Hepatocyte (in vitro differentiated cells): ENCODE results near the gene TSPEAR. TPM values are rescaled to one million over a fixed set of nuclear protein-coding genes. Genes with fewer than 3 reads are reported as not detected.
A peak's percentile ranks its signal among the peaks of the same experiment; 100 is the strongest.

Experiments
- DNase-seq: peaks from one replicate; pipeline ENCODE4 v3.0.0-alpha.2; 2016; ENCODE audit warnings: low spot score
- H2AFZ ChIP-seq: fragments of 200-600 bp; sonication (generic); 2 replicates; pipeline ENCODE4 v1.6.0; 2016; ENCODE audit warnings: antibody characterized with exemption, mild to moderate bottlenecking
- H3K27ac ChIP-seq: fragments of 200-600 bp; sonication (generic); 2 replicates; pipeline ENCODE4 v1.5.1; 2016; ENCODE audit warnings: mild to moderate bottlenecking
- H3K27me3 ChIP-seq: fragments of 200-600 bp; sonication (generic); 2 replicates; pipeline ENCODE4 v1.6.1; 2016
- H3K36me3 ChIP-seq: fragments of 200-600 bp; sonication (generic); replicated peaks from 2 replicates; pipeline ENCODE4 v1.5.1; 2016; ENCODE audit warnings: low read depth; ENCODE audit not compliant: insufficient read depth
- H3K4me1 ChIP-seq: fragments of 200-600 bp; sonication (generic); 2 replicates; pipeline ENCODE4 v1.5.1; 2016; ENCODE audit warnings: mild to moderate bottlenecking, moderate library complexity; ENCODE audit not compliant: insufficient read depth
- H3K4me2 ChIP-seq: fragments of 200-600 bp; sonication (generic); 2 replicates; pipeline ENCODE4 v1.6.0; 2016
- H3K4me3 ChIP-seq: fragments of 200-600 bp; sonication (generic); 2 replicates; pipeline ENCODE4 v1.5.1; 2016; ENCODE audit warnings: mild to moderate bottlenecking
- H3K79me2 ChIP-seq: fragments of 200-600 bp; sonication (generic); 2 replicates; pipeline ENCODE4 v1.6.0; 2017; ENCODE audit warnings: mild to moderate bottlenecking
- H3K9me2 ChIP-seq: fragments of 200-600 bp; sonication (generic); replicated peaks from 2 replicates; pipeline ENCODE4 v1.6.0; 2017; ENCODE audit warnings: mild to moderate bottlenecking; ENCODE audit not compliant: insufficient read depth
- H3K9me3 ChIP-seq: fragments of 200-600 bp; sonication (generic); 2 replicates; pipeline ENCODE4 v1.5.1; 2016; ENCODE audit warnings: low read depth, mild to moderate bottlenecking
- H4K20me1 ChIP-seq: fragments of 200-600 bp; sonication (generic); 2 replicates; pipeline ENCODE4 v1.6.0; 2016; ENCODE audit warnings: mild to moderate bottlenecking; ENCODE audit not compliant: insufficient read depth, poor library complexity, severe bottlenecking
- CTCF ChIP-seq: fragments of 200-600 bp; sonication (generic); IDR thresholded peaks from 2 replicates; pipeline ENCODE4 v1.5.1; 2016; ENCODE audit warnings: antibody characterized with exemption, mild to moderate bottlenecking; ENCODE audit not compliant: poor library complexity
- EZH2 ChIP-seq: fragments of 200-600 bp; sonication (generic); IDR thresholded peaks from 2 replicates; pipeline ENCODE4 v1.6.1; 2016; ENCODE audit warnings: antibody characterized with exemption, mild to moderate bottlenecking, borderline replicate concordance
- EZH2phosphoT487 ChIP-seq: fragments of 200-600 bp; sonication (generic); IDR thresholded peaks from one replicate; pipeline ENCODE4 v1.6.1; 2018; ENCODE audit warnings: antibody characterized with exemption, mild to moderate bottlenecking, low read depth, moderate library complexity; ENCODE audit not compliant: unreplicated experiment, severe bottlenecking
- WGBS: methylation state at CpG from one replicate; pipeline ENCODE4 v1.1.6; 2016; ENCODE audit warnings: low lambda C conversion rate; ENCODE audit errors: missing lambda C conversion rate; 5-methylcytosine and 5-hydroxymethylcytosine counted together
- polyA plus RNA-seq: library from polyadenylated mRNA; unstranded; fragments of >200 nt; fragmentation: Nextera tagmentation; extraction: Ambion mirVana; gene quantifications from 2 replicates; pipeline ENCODE4 v1.2.1, GENCODE V29; 2016
- total RNA-seq: library from RNA; depleted of rRNA; stranded (reverse); fragments of >200 nt; gene quantifications from 2 replicates; pipeline ENCODE4 v1.2.3, GENCODE V29; 2014

TSPEAR gene
- total and polyA plus RNA-seq, 2 experiments from 2014 or later: 0.35 TPM; not detected in 1

- no peaks in the 10 kb centered on the region for H3K9me2 ChIP-seq
- peaks cover 8% of the 10 kb centered on the region for H3K79me2 ChIP-seq
- H3K9me3 ChIP-seq: no peaks in the 10 kb centered on the region
- no peaks in the 10 kb centered on the region for H3K36me3 ChIP-seq
- no peak overlapping the region for H3K4me3 ChIP-seq
- DNase-seq: no peak
- H4K20me1 ChIP-seq: no peaks in the 10 kb centered on the region
- H3K27me3 ChIP-seq: no peaks in the 10 kb centered on the region
- H3K4me2 ChIP-seq: no peak overlapping the region
- H3K27ac ChIP-seq: no peak overlapping the region
- 92% methylated on average over 7 of the region's 43 CpGs for WGBS
- no peak for TF ChIP-seq EZH2
- no peak for TF ChIP-seq EZH2phosphoT487
- TF ChIP-seq CTCF: no peak
- no peak overlapping the region for H2AFZ ChIP-seq
- H3K4me1 ChIP-seq: no peaks in the 10 kb centered on the region
Measured at GRCh38 chr21:44484498-44485253, 226.7 kb downstream of the TSPEAR start.

GRCh38 chr21:44483288-44484237 lies 227.8 kb downstream of the TSPEAR start:
- Histone ChIP-seq H2AFZ (no peak overlapping the region), H3K36me3 (no peaks in the 10 kb centered on the region), H3K9me2 (no peaks in the 10 kb centered on the region), H4K20me1 (no peaks in the 10 kb centered on the region), H3K4me1 (no peaks in the 10 kb centered on the region), H3K9me3 (no peaks in the 10 kb centered on the region), H3K4me3 (no peak overlapping the region), H3K27me3 (no peaks in the 10 kb centered on the region), H3K27ac (peak overlapping the region; percentile 30), H3K4me2 (no peak overlapping the region), H3K79me2 (peaks cover 8% of the 10 kb centered on the region)
- TF ChIP-seq EZH2 (no peak), EZH2phosphoT487 (no peak), CTCF (no peak)
- WGBS: 89% methylated on average over 28 of the region's 28 CpGs
- no peak for DNase-seq

DNA sequence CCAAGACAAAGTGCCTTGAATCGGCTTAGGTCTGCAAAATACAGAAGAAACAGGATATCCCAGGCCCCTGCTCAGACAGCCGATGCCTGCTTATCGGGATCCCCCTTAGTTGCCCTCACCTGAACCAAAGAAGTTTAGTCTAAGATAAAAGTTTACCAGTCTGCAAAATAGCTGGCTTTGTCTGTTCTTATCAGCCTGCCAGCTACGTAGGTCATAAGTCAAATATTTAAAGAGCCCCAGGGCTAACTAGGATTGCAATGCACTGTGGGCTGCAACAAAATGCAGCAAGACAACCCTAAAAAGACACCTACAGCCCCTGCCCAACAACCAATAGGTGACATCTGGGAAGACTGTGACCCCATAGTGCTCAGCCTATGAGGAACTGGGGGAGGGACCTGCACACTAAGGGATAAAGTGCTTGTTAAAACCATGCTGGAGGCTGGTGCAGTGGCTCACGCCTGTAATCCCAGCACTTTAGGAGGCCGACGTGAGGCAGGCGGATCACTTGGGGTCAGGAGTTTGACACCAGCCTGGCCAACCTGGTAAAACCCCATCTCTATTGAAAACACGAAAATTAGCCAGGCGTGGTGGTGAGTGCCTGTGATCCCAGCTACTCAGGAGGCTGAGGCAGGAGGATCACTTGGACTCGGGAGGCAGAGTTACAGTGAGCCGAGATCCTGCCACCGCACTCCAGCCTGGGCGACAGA lies 228.6 kb downstream of the TSPEAR start:
- no peak for TF ChIP-seq EZH2phosphoT487
- H3K9me3 ChIP-seq: no peaks in the 10 kb centered on the region
- no peak overlapping the region for H3K4me2 ChIP-seq
- H2AFZ ChIP-seq: no peak overlapping the region
- no peaks in the 10 kb centered on the region for H3K4me1 ChIP-seq
- H3K79me2 ChIP-seq: peaks cover 4% of the 10 kb centered on the region
- peak; percentile 61 for DNase-seq
- H3K4me3 ChIP-seq: no peak overlapping the region
- H4K20me1 ChIP-seq: no peaks in the 10 kb centered on the region
- peak overlapping the region; percentile 30 for H3K27ac ChIP-seq
- 60% methylated on average over 14 of the region's 14 CpGs for WGBS
- H3K27me3 ChIP-seq: no peaks in the 10 kb centered on the region
- H3K9me2 ChIP-seq: no peaks in the 10 kb centered on the region
- H3K36me3 ChIP-seq: no peaks in the 10 kb centered on the region
